ENCODE measurements around the gene CELA3B. TPM values are rescaled to one million over a fixed set of nuclear protein-coding genes. Genes with fewer than 3 reads are reported as not detected.

Gene CELA3B
- total RNA-seq, 2 donors from 2014 or later, result 0.42 to 16.7 TPM

DNA sequence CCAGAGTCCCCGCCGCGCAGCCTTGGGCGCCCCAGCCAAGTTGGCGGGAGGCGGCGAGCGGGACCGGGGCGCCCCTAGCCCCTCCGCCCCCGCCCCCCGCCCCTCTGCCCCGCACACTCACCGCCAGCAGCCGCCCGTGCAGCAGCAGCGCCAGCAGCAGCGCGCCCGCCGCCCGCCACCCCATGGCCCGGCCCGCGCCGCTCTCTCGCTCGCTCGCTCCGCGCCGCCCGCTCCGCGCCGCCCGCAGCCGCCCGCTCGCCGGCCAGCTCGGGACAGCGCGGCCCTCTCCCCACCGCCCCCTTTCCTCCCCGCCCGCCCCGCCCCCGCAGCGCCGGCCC is 39.8 kb upstream of the CELA3B start, which contains the start of gene HSPG2:
TSS of gene HSPG2 (minus strand) at position 277 of the 338 bp plus-strand sequence. CDS start at position 184, 93 bp downstream.
- intact Hi-C loops (cut with DNase I), result no loop called here
- Histone ChIP-seq H3K27ac (peak within 1 kb of the TSS; percentile 92), H3K36me3 (no peaks in the 10 kb centered on the region), H3K9ac (ENCODE audit: low read depth in 2 of 2, low read length in 2 of 2) (peak within 1 kb of the TSS; percentile 84 to 97), H3K4me1 (peaks cover 15% of the 10 kb centered on the region), H3K9me3 (no peaks in the 10 kb centered on the region), H3K27me3 (no peaks in the 10 kb centered on the region), H3K4me3 (peak within 1 kb of the TSS; percentile 59)
- TF ChIP-seq, protein P1, sequence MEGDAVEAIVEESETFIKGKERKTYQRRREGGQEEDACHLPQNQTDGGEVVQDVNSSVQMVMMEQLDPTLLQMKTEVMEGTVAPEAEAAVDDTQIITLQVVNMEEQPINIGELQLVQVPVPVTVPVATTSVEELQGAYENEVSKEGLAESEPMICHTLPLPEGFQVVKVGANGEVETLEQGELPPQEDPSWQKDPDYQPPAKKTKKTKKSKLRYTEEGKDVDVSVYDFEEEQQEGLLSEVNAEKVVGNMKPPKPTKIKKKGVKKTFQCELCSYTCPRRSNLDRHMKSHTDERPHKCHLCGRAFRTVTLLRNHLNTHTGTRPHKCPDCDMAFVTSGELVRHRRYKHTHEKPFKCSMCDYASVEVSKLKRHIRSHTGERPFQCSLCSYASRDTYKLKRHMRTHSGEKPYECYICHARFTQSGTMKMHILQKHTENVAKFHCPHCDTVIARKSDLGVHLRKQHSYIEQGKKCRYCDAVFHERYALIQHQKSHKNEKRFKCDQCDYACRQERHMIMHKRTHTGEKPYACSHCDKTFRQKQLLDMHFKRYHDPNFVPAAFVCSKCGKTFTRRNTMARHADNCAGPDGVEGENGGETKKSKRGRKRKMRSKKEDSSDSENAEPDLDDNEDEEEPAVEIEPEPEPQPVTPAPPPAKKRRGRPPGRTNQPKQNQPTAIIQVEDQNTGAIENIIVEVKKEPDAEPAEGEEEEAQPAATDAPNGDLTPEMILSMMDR (IDR thresholded peaks at IDR 0.05), result no peak
- DNase-seq, result no peak

DNA sequence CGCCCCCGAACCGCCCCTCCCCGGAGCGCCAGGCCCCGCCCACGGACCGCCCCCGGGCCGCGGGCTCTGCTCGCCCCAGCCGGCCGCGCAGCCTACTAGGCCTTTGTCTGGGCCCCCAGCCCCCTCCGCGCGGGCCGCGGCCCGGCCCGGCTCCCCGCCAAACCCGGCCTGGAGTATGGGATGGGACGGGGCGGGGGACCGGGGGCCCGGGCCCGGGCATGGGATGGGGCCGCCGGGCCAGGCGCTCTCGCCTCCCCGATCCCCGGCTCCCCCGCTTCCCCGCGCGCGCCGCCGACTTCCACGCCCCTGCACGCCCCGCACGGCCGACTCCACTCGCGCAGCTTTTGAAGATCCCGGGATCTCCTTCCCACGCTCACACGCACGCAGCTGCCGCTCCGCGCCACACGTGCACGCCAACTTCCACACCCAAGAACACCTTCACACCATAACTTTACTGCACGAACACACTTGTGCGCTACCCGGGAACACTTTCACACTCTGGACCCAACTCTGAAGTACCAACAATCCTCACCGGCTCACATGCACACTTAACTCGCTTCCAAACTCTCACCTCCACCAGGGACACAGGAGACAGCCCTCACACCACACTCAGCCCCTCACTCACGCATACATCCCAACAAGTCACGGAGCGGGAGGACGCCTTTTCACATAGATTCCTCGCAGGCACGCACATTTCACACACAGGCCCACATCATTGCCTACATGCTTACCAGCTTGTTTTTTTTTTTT is 39.3 kb upstream of the CELA3B start:
- intact Hi-C loops (cut with DNase I), result no loop called here
- peak; percentile 84 for DNase-seq
- Histone ChIP-seq H3K4me3 (peak overlapping the region; percentile 44), H3K36me3 (no peaks in the 10 kb centered on the region), H3K27me3 (no peaks in the 10 kb centered on the region), H3K27ac (peak overlapping the region; percentile 65), H3K9ac (ENCODE audit: low read depth in 2 of 2, low read length in 2 of 2) (peak overlapping the region; percentile 65 to 75), H3K4me1 (peaks cover 15% of the 10 kb centered on the region), H3K9me3 (no peaks in the 10 kb centered on the region)
- TF ChIP-seq, protein P1 (IDR thresholded peaks at IDR 0.05), result no peak

DNA sequence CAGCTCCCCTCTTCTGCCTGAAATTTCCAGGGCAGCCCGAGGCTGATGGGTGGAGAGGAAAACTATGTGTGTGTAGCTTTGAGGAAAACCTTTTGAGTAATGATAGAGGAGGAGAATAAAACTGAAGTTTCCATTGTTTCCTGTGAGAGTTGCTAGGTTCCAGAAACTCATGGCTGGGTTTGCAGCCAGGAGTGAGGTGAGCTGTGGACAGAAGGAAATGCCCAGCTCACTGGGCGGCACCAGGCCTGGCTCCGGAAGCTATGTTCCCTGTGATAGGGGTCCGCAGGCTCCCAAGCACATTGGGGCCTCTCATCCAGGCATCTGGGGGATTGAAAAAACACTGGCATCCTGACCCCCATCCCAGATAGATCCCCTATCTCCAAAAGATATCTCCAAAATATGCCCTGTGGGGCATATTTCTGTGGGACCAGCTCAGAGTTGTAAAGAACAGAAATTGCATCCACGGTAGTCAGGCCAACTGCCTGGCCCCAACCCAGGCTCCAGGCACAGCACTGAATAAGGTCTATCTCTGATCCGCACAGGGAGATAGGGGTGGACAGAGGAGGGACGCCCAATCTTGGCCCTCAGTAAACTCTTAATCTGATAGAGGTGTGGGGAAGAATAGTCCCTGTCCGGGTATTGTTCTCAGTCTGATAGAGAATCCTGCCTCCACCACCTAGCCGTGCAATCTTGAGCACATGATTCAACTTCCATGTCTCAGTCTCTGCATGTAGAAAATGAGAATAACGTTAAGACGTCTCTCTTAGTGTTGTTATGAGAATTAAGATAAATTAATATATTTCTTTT is 37.9 kb upstream of the CELA3B start:
- H3K4me3 ChIP-seq, result no peak overlapping the region
- H3K9ac ChIP-seq (ENCODE audit: low read depth in 2 of 2, low read length in 2 of 2), result peak overlapping the region; percentile 16 to 34
- H3K9me3 ChIP-seq, result no peaks in the 10 kb centered on the region
- H3K36me3 ChIP-seq, result no peaks in the 10 kb centered on the region
- H3K27ac ChIP-seq, result peak overlapping the region; percentile 54
- intact Hi-C loops (cut with DNase I), result no loop called here
- DNase-seq, result no peak
- no peaks in the 10 kb centered on the region for H3K27me3 ChIP-seq
- H3K4me1 ChIP-seq, result peaks cover 12% of the 10 kb centered on the region
- TF ChIP-seq, protein P1 (IDR thresholded peaks at IDR 0.05), result no peak

DNA sequence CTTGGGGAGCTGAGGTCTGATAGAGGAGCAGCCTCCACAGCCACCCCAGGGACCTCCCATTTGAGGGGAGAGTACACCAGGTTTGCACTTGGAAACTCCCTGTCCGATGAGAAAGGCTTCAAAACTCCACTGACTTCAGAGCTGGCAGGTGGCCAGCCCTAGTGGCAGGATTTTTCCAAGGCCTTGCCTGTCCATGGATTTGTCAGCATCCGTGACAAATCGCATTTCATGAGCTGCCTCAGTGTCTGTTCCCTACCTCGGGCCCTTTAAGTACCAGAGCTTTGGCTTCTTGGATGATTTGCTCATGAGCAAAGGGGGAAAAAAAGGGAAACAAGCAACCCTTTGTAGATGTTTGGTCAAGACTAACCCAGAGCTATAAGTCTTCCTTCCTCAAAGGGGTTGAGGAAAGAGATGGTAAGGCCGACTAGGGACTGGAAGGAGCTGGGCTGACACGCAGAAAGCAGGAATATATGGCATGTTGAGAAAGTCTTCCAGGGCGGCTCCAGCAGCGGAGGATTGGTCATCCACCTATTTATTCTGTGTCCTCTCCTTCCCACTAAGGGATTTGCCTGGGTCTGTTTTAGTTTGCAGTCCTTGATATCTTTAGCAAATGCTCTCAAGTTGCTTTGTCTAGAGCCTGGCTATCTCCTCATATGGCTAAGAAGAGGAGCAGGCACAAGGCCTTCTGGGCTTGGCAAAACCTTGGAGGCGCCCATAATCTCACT is 37.0 kb upstream of the CELA3B start:
- H3K27me3 ChIP-seq, result no peaks in the 10 kb centered on the region
- intact Hi-C loops (cut with DNase I), result loop anchor here (5.0 kb wide), 1 partner anchor 43 kb away; no protein-coding TSS in a partner anchor
- peak; percentile 82 for DNase-seq
- TF ChIP-seq, protein P1 (IDR thresholded peaks at IDR 0.05), result peak; percentile 44
- peak overlapping the region; percentile 54 for H3K27ac ChIP-seq
- peaks cover 11% of the 10 kb centered on the region for H3K4me1 ChIP-seq
- H3K4me3 ChIP-seq, result no peak overlapping the region
- peak overlapping the region; percentile 0 to 6 for H3K9ac ChIP-seq (ENCODE audit: low read depth in 2 of 2, low read length in 2 of 2)
- H3K36me3 ChIP-seq, result no peaks in the 10 kb centered on the region
- no peaks in the 10 kb centered on the region for H3K9me3 ChIP-seq

DNA sequence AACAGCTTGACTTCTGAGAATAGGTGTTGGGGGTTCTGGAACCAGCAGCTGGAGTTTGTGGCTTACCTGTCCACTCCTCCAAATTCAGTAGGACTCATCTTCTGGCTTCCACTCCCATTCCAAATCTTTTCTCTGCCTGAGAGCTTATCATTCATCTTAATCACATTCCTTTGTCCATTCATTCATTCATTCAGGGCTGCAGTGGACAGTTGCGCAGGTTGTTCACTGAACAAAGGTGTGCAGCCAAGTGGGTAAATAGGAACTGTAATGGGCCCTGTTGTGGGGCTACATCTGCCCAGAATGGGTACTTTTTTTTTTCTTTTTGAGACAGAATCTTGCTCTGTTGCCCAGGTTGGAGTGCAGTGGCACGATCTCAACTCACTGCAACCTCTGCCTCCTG is 36.3 kb upstream of the CELA3B start:
- TF ChIP-seq, protein P1 (IDR thresholded peaks at IDR 0.05), result no peak
- DNase-seq, result no peak

More for the DNA sequence above, 36.3 kb upstream of the CELA3B start:
- Histone ChIP-seq H3K36me3 (no peaks in the 10 kb centered on the region), H3K4me3 (no peak overlapping the region), H3K4me1 (peaks cover 8% of the 10 kb centered on the region), H3K27ac (peak overlapping the region; percentile 54), H3K9ac (ENCODE audit: low read depth in 2 of 2, low read length in 2 of 2) (no peak overlapping the region), H3K9me3 (no peaks in the 10 kb centered on the region), H3K27me3 (no peaks in the 10 kb centered on the region)
- intact Hi-C loops (cut with DNase I), result loop anchor here (5.0 kb wide), 1 partner anchor 43 kb away; no protein-coding TSS in a partner anchor
